Airway epithelial cell (primary cell): ENCODE results near the gene ESYT3. TPM values are rescaled to one million over a fixed set of nuclear protein-coding genes. Genes with fewer than 3 reads are reported as not detected.

Experiments used
- total RNA-seq: library from RNA; depleted of rRNA; stranded (reverse); fragments of >200 nt; gene quantifications from 2 replicates; pipeline ENCODE4 v1.2.3, GENCODE V29; 2015

The ESYT3 gene, protein sequence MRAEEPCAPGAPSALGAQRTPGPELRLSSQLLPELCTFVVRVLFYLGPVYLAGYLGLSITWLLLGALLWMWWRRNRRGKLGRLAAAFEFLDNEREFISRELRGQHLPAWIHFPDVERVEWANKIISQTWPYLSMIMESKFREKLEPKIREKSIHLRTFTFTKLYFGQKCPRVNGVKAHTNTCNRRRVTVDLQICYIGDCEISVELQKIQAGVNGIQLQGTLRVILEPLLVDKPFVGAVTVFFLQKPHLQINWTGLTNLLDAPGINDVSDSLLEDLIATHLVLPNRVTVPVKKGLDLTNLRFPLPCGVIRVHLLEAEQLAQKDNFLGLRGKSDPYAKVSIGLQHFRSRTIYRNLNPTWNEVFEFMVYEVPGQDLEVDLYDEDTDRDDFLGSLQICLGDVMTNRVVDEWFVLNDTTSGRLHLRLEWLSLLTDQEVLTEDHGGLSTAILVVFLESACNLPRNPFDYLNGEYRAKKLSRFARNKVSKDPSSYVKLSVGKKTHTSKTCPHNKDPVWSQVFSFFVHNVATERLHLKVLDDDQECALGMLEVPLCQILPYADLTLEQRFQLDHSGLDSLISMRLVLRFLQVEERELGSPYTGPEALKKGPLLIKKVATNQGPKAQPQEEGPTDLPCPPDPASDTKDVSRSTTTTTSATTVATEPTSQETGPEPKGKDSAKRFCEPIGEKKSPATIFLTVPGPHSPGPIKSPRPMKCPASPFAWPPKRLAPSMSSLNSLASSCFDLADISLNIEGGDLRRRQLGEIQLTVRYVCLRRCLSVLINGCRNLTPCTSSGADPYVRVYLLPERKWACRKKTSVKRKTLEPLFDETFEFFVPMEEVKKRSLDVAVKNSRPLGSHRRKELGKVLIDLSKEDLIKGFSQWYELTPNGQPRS
- total RNA-seq = 0.14 and 0.28 TPM in 2 replicates

DNA sequence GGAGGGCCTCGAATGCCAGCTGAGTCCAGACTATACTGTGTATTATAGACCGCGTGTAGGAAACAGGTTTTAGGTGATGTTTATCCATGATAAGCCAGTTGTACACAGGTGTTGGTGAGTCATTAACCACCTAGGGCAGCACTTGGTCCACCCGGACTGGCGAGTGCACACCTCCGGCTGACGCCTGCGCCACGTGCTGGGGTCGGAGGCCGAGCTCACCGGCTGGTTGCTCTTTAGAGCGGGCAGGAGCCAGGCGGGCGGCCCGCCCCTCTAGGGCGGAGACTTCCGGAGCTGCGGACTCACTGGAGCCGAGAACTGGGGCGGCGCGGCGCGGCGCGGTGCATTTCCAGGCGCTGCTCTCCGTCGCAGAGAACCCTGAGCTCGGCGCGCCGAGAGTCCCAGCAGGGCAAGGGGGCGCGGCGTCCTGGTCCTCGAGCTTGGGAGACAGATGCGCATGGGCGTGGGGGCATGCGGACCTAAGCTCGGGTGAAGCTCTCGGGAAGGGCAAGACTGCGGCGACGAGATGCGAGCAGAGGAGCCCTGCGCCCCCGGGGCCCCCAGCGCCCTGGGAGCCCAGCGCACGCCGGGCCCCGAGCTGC, at the start of gene ESYT3:
TSS of gene ESYT3 (plus strand) at position 341 of the 599 bp plus-strand sequence. CDS start at position 524, 183 bp downstream.

Other genes with a start within 250 kb of the ESYT3 start
- gene ARMC8, start 247.3 kb upstream of the ESYT3 start, total RNA-seq = 18.1 and 22.9 TPM in 2 replicates
- gene NME9, start 104.8 kb upstream of the ESYT3 start, total RNA-seq = not detected in 2 replicates
- gene MRAS, start 86.0 kb upstream of the ESYT3 start, total RNA-seq = 2.0 and 2.7 TPM in 2 replicates
- 10.6 and 13.0 TPM in 2 replicates for gene CEP70, start 159.6 kb downstream of the ESYT3 start, total RNA-seq
- 8.1 and 9.2 TPM in 2 replicates for gene FAIM, start 174.2 kb downstream of the ESYT3 start, total RNA-seq